ENCODE results near the gene NTHL1. TPM values are rescaled to one million over a fixed set of nuclear protein-coding genes. Genes with fewer than 3 reads are reported as not detected.

The NTHL1 gene
- total RNA-seq, 1 donor from 2014 or later, result 50.7 TPM

- H3K4me1 Mint-ChIP-seq, result peaks cover 14% of the 10 kb centered on the region
- no peak overlapping the region for H3K27ac Mint-ChIP-seq (ENCODE audit: unreplicated experiment)
- DNase-seq (ENCODE audit: low read depth, low spot score), result no peak
- no peaks in the 10 kb centered on the region for H3K27me3 Mint-ChIP-seq (ENCODE audit: low read depth)
- H3K9me3 Mint-ChIP-seq, result no peaks in the 10 kb centered on the region
- H3K4me3 Mint-ChIP-seq, result no peak overlapping the region
- TF ChIP-seq CTCF (conservative IDR thresholded peaks at IDR 0.05), result no peak
- H3K36me3 Mint-ChIP-seq (ENCODE audit: low read depth), result no peaks in the 10 kb centered on the region
These were observed 4.5 kb downstream of the NTHL1 start for GRCh38 chr16:2042986-2043666.

GRCh38 chr16:2042171-2042985 lies 5.3 kb downstream of the NTHL1 start:
- H3K4me3 Mint-ChIP-seq, result no peak overlapping the region
- no peaks in the 10 kb centered on the region for H3K36me3 Mint-ChIP-seq (ENCODE audit: low read depth)
- no peaks in the 10 kb centered on the region for H3K9me3 Mint-ChIP-seq
- H3K27me3 Mint-ChIP-seq (ENCODE audit: low read depth), result no peaks in the 10 kb centered on the region
- H3K27ac Mint-ChIP-seq (ENCODE audit: unreplicated experiment), result no peak overlapping the region
- H3K4me1 Mint-ChIP-seq, result peaks cover 14% of the 10 kb centered on the region
- TF ChIP-seq CTCF (conservative IDR thresholded peaks at IDR 0.05), result no peak
- DNase-seq (ENCODE audit: low read depth, low spot score), result no peak

GRCh38 chr16:2040787-2041522 lies 6.7 kb downstream of the NTHL1 start:
- no peak for DNase-seq (ENCODE audit: low read depth, low spot score)
- Mint-ChIP-seq H3K36me3 (ENCODE audit: low read depth) (no peaks in the 10 kb centered on the region), H3K9me3 (no peaks in the 10 kb centered on the region), H3K4me1 (peaks cover 4% of the 10 kb centered on the region), H3K4me3 (no peak overlapping the region), H3K27me3 (ENCODE audit: low read depth) (no peaks in the 10 kb centered on the region), H3K27ac (ENCODE audit: unreplicated experiment) (peak overlapping the region; percentile 50)
- TF ChIP-seq CTCF (conservative IDR thresholded peaks at IDR 0.05), result no peak

GRCh38 chr16:2040041-2040786 lies 7.4 kb downstream of the NTHL1 start:
- TF ChIP-seq CTCF (conservative IDR thresholded peaks at IDR 0.05), result no peak
- no peaks in the 10 kb centered on the region for H3K27me3 Mint-ChIP-seq (ENCODE audit: low read depth)
- H3K9me3 Mint-ChIP-seq, result no peaks in the 10 kb centered on the region
- H3K4me1 Mint-ChIP-seq, result peaks cover 4% of the 10 kb centered on the region
- no peak overlapping the region for H3K27ac Mint-ChIP-seq (ENCODE audit: unreplicated experiment)
- H3K36me3 Mint-ChIP-seq (ENCODE audit: low read depth), result no peaks in the 10 kb centered on the region
- H3K4me3 Mint-ChIP-seq, result no peak overlapping the region
- DNase-seq (ENCODE audit: low read depth, low spot score), result no peak

Measured in neural crest cell (in vitro differentiated cells).